Thoracic aorta (tissue), 2 donors: ENCODE measurements around the gene MICAL2. TPM values are rescaled to one million over a fixed set of nuclear protein-coding genes. Genes with fewer than 3 reads are reported as not detected.

ENCODE experiments used
- ATAC-seq: fragments of 150-250 bp; one replicate; pipeline ENCODE4 v1.8.0; 2017; ENCODE audit warnings: low read depth; ENCODE audit not compliant: insufficient number of reproducible peaks, low FRiP score
- DNase-seq: peaks from one replicate; pipeline ENCODE4 v3.0.0-alpha.2; 2020; ENCODE audit warnings: low spot score
- H3K27ac ChIP-seq, 2 donors: fragments of 200-600 bp; sonication (generic); 1 replicate in 1 of 2; 2 replicates in 1 of 2; pipeline ENCODE4 v1.5.1; 2016; ENCODE audit warnings: mild to moderate bottlenecking in 2 of 2, moderate library complexity in 2 of 2
- H3K27me3 ChIP-seq: fragments of 200-600 bp; sonication (generic); replicated peaks from 2 replicates; pipeline ENCODE4 v1.6.0; 2016; ENCODE audit warnings: mild to moderate bottlenecking; ENCODE audit not compliant: insufficient read depth
- H3K36me3 ChIP-seq: fragments of 200-600 bp; sonication (generic); one replicate; pipeline ENCODE4 v1.5.1; 2016
- H3K4me1 ChIP-seq, 2 donors: fragments of 200-600 bp; sonication (generic); 1 replicate in 1 of 2; 2 replicates in 1 of 2; pipeline versions ENCODE4 v1.5.1 to v1.6.0; 2016; ENCODE audit warnings: low read depth in 2 of 2, mild to moderate bottlenecking in 1 of 2; ENCODE audit not compliant: control insufficient read depth in 1 of 2
- H3K4me3 ChIP-seq: fragments of 200-600 bp; sonication (generic); 2 replicates; pipeline ENCODE4 v1.5.1; 2016; ENCODE audit warnings: mild to moderate bottlenecking
- H3K9me3 ChIP-seq: fragments of 200-600 bp; sonication (generic); 2 replicates; pipeline ENCODE4 v1.5.1; 2016
- CTCF ChIP-seq: fragments of 200-600 bp; sonication (generic); IDR thresholded peaks from one replicate; pipeline ENCODE4 v1.5.1; 2019; ENCODE audit warnings: antibody characterized with exemption
- total RNA-seq, 2 donors: library from RNA; depleted of rRNA; stranded (reverse); fragments of >200 nt; gene quantifications; one replicate each; pipeline versions ENCODE4 v1.1.0 to v1.2.3, GENCODE V29; 2016

The MICAL2 gene
- total RNA-seq, 2 donors from 2014 or later = 791 to 989 TPM

GRCh38 chr11:12180257-12181205 lies 70.1 kb downstream of the MICAL2 start:
- peak overlapping the region; percentile 82 to 97 for H3K27ac ChIP-seq
- ATAC-seq = no peak
- H3K4me3 ChIP-seq = no peak overlapping the region
- no peaks in the 10 kb centered on the region for H3K27me3 ChIP-seq
- no peak for TF ChIP-seq CTCF
- no peak for DNase-seq
- no peaks in the 10 kb centered on the region for H3K9me3 ChIP-seq
- peaks cover 12% of the 10 kb centered on the region for H3K36me3 ChIP-seq
- peaks cover 36 to 87% of the 10 kb centered on the region in 2 donors for H3K4me1 ChIP-seq

- no peak for TF ChIP-seq CTCF
- no peak for DNase-seq
- Histone ChIP-seq H3K4me3 (peak overlapping the region; percentile 39), H3K27me3 (no peaks in the 10 kb centered on the region), H3K9me3 (no peaks in the 10 kb centered on the region), H3K36me3 (peaks cover 12% of the 10 kb centered on the region), H3K27ac (peak overlapping the region; percentile 81 to 86), H3K4me1 (peaks cover 52 to 96% of the 10 kb centered on the region in 2 donors)
- no peak for ATAC-seq
Measured at GRCh38 chr11:12182302-12182675, 71.9 kb downstream of the MICAL2 start.

- peaks cover 58 to 96% of the 10 kb centered on the region in 2 donors for H3K4me1 ChIP-seq
- H3K36me3 ChIP-seq = peaks cover 12% of the 10 kb centered on the region
- no peak for ATAC-seq
- H3K4me3 ChIP-seq = peak overlapping the region; percentile 39
- H3K9me3 ChIP-seq = no peaks in the 10 kb centered on the region
- TF ChIP-seq CTCF = no peak
- DNase-seq = no peak
- peak overlapping the region; percentile 81 to 86 for H3K27ac ChIP-seq
- H3K27me3 ChIP-seq = no peaks in the 10 kb centered on the region
Measured at GRCh38 chr11:12182676-12183541, 72.5 kb downstream of the MICAL2 start.

- no peaks in the 10 kb centered on the region for H3K27me3 ChIP-seq
- H3K27ac ChIP-seq = peak overlapping the region; percentile 81 to 86
- peaks cover 56 to 96% of the 10 kb centered on the region in 2 donors for H3K4me1 ChIP-seq
- H3K9me3 ChIP-seq = no peaks in the 10 kb centered on the region
- ATAC-seq (no peak), DNase-seq (no peak)
- peaks cover 12% of the 10 kb centered on the region for H3K36me3 ChIP-seq
- no peak overlapping the region for H3K4me3 ChIP-seq
- TF ChIP-seq CTCF = no peak
Measured at GRCh38 chr11:12183827-12184620, 73.6 kb downstream of the MICAL2 start.
